Memory B cell (primary cell): ENCODE data around the gene WFS1.

Experiments used
- ATAC-seq: fragments of 150-1000 bp; cut with Tn5 transposase; 2 replicates; pipeline ENCODE4 v1.10.0; 2021; ENCODE audit warnings: low read depth, mild to moderate bottlenecking, moderate library complexity
- DNase-seq, 2 donors: peaks; one replicate each; pipeline ENCODE4 v3.0.0; 2022; ENCODE audit warnings: low spot score in 2 of 2
- H3K27ac Mint-ChIP-seq: one replicate; pipeline ENCODE4 v1.8.0; 2022; ENCODE audit warnings: mild to moderate bottlenecking, moderate library complexity, mixed read lengths
- H3K27me3 Mint-ChIP-seq: one replicate; pipeline ENCODE4 v1.8.0; 2022; ENCODE audit warnings: mixed read lengths
- H3K36me3 Mint-ChIP-seq: one replicate; pipeline ENCODE4 v1.8.0; 2022; ENCODE audit warnings: mild to moderate bottlenecking, mixed read lengths
- H3K4me1 Mint-ChIP-seq: one replicate; pipeline ENCODE4 v1.8.0; 2022; ENCODE audit warnings: mixed read lengths
- H3K4me3 Mint-ChIP-seq: one replicate; pipeline ENCODE4 v1.8.0; 2022; ENCODE audit warnings: mild to moderate bottlenecking, moderate library complexity, mixed read lengths
- H3K9me3 Mint-ChIP-seq: one replicate; pipeline ENCODE4 v1.8.0; 2022; ENCODE audit warnings: mixed read lengths

Gene WFS1

DNA sequence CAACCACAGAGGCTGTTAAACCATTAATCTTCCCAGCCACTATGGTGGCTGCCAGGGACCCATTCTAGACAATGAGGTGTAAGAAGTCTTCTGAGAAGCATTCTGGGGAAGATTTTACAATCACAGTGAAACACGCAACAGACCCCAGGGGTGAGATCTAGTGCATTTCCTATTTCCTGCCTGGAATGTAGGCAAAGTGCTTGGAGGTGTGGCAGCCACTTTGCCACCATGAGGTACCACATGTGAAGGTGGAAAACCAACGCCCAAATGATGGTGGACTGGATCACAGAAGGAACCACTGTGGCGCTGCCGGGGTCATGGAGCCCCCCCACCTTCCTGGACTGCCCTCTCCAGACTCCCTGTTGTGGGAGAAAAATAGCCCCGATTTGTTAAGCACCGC, 61.8 kb downstream of the WFS1 start:
- Mint-ChIP-seq H3K9me3 (no peaks in the 10 kb centered on the region), H3K4me1 (no peaks in the 10 kb centered on the region), H3K4me3 (no peak overlapping the region), H3K27ac (no peak overlapping the region), H3K36me3 (no peaks in the 10 kb centered on the region), H3K27me3 (peaks cover 17% of the 10 kb centered on the region)
- DNase-seq (no peak), ATAC-seq (no peak)

DNA sequence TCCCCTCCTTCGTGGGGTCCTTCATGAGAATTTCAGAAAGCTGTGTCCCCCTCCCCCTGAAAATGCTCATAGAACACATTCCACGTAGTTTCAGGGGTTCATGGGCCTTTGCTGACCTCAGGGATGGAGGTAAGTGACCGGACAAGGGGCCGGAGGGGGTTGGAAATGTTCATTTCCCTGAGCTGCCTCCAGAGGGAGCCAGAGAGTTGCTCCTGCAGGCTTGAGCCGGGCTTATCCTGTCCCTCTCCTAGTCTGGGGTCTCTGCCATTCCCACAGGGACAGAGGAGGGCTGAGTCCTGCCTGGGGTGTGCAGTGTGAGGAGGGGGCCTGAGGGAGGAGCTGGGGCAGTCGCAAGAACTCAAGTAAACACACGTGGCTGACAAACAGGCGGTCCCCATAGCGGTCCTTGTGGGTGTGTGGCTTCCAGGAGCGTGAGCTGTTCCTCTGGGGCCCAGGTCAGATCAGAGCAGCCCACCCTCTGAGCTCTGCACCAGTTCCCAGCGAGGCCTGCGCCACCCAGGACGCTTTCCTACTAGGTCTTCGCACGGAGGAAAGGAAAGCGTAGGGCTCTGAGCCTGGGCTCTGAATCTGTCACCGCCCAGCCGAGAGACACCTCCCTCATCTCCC, 62.5 kb downstream of the WFS1 start:
- Mint-ChIP-seq H3K27me3 (peaks cover 19% of the 10 kb centered on the region), H3K36me3 (no peaks in the 10 kb centered on the region), H3K4me1 (peaks cover 2% of the 10 kb centered on the region), H3K27ac (no peak overlapping the region), H3K4me3 (no peak overlapping the region), H3K9me3 (no peaks in the 10 kb centered on the region)
- ATAC-seq = no peak
- DNase-seq = no peak

DNA sequence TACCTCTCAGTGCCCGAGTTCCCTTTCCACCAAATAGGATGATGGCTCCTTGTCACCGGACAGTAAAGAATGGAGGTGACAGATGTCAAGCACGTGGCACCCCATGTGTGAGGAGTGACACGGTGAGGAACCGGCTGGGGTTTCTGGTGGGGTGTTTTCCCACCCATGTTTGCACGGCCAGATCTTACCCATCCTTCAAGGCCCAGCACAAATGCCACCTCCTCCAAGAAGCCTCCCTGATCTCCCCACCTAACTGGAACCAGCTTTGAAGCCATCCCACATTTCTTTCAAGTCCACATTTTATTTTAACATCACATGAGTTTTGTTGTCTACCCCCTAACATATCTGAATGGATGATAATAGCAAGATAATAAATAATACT, 63.0 kb downstream of the WFS1 start:
- no peaks in the 10 kb centered on the region for H3K9me3 Mint-ChIP-seq
- no peaks in the 10 kb centered on the region for H3K36me3 Mint-ChIP-seq
- ATAC-seq = no peak
- peaks cover 5% of the 10 kb centered on the region for H3K4me1 Mint-ChIP-seq
- no peak for DNase-seq
- H3K4me3 Mint-ChIP-seq = no peak overlapping the region
- H3K27ac Mint-ChIP-seq = no peak overlapping the region
- peaks cover 19% of the 10 kb centered on the region for H3K27me3 Mint-ChIP-seq

DNA sequence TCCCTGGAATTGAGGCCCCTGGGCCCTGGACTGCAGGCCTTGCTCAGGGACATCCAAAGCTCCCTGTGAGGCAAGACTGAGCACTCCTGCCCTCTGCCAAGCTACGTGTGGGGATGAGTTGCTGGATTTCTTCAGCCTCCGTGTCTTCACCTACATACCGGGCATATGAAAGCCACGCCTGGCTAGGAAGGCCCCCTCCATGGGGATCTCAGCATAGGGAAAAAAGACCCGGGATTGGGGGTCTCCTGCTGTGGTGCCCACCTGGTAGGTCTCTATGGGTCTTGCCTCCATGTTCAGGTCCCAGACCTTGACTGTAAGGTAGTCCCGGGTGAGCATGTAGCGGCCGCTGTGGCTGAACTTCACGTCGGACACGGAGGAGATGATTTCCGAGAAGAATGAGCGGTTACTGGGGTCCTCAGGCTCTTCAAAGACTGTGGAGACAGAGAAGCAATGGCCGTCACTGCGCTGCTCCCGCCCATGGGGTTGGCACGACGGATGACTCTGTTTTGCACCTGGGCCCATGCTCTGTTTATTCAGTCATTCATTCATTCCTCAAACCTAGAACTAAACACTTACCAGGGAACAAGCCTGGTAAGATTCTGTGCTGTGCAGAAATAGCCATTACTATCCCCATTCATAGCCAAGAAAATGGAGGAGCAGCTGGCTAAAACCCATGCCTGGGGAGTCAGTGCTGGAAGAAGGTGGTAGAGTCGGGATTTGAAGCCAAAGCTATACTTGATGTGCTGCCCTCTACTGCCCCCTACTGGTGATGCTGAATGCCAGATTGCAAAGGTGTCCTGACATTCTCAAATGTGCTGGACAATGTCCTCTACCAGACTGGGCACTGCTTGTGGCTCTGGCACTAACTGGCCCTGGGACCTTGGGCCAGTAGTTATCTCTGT, 63.9 kb downstream of the WFS1 start:
- no peaks in the 10 kb centered on the region for H3K36me3 Mint-ChIP-seq
- DNase-seq (no peak), ATAC-seq (no peak)
- peaks cover 24% of the 10 kb centered on the region for H3K27me3 Mint-ChIP-seq
- H3K4me3 Mint-ChIP-seq = no peak overlapping the region
- no peaks in the 10 kb centered on the region for H3K9me3 Mint-ChIP-seq
- no peak overlapping the region for H3K27ac Mint-ChIP-seq
- H3K4me1 Mint-ChIP-seq = peaks cover 14% of the 10 kb centered on the region

DNA sequence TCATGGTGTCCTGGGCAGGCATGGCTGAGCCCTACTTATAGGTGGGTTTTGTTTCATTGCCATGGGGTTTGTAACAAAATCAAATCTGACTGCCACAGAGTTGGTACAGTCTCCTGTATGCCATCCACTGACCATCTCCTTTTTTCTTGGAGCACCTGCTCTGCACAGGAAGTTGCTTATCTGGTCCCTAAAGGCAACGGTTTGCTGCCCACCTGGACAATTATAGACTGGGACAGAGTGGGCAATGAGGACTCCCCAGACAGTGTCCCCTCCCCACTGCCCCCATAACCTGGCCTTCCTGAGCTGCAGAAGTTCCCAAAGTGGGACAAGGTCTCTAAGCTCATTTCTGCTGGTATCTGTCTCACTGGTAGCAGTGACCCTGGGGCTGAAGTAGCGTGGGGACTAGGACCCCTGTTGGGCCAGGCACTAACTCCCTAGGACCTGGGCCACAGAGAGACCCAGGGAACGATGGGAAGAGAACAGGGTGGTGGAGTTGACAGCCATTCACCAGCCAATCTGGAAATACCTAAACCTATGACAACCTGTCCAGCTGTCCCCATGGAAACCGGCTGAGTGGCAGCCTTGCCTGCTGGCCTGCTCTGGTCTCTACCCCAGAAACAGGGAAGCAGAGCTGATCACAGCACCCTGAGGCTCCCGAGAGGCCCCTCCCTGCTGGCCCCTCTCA, 64.7 kb downstream of the WFS1 start:
- H3K27me3 Mint-ChIP-seq = peaks cover 30% of the 10 kb centered on the region
- H3K27ac Mint-ChIP-seq = no peak overlapping the region
- no peak overlapping the region for H3K4me3 Mint-ChIP-seq
- no peak for ATAC-seq
- peaks cover 16% of the 10 kb centered on the region for H3K4me1 Mint-ChIP-seq
- H3K36me3 Mint-ChIP-seq = no peaks in the 10 kb centered on the region
- no peaks in the 10 kb centered on the region for H3K9me3 Mint-ChIP-seq
- DNase-seq = no peak

DNA sequence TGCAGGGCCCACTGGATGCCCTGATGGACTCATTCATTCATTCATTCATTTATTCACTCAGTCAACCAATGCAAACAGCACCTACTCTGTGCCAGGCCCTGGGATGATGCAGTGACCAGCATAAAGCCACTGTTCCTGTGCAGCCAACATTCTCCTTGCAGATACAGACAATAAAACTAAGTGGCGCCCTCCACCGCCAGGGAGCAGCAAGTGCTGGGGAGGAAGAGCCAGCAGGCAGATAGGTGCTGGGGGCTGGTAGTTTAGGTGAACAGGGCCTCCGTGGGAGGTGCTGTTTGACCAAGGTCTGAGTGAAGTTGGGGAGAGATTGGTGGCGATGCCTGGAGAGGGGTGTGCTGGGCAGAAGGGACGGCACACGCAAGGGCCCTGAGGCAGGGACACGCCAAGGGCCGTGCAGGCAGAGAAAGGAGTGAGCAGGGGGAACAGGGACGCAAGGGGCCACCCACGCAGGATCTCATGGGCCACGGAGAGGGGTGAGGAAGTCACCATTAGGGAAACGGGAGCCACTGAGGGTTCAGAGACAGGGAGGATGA, 65.5 kb downstream of the WFS1 start:
- Mint-ChIP-seq H3K4me1 (peaks cover 16% of the 10 kb centered on the region), H3K4me3 (no peak overlapping the region), H3K9me3 (no peaks in the 10 kb centered on the region), H3K27me3 (peaks cover 36% of the 10 kb centered on the region), H3K36me3 (no peaks in the 10 kb centered on the region), H3K27ac (no peak overlapping the region)
- ATAC-seq = no peak
- DNase-seq = no peak

DNA sequence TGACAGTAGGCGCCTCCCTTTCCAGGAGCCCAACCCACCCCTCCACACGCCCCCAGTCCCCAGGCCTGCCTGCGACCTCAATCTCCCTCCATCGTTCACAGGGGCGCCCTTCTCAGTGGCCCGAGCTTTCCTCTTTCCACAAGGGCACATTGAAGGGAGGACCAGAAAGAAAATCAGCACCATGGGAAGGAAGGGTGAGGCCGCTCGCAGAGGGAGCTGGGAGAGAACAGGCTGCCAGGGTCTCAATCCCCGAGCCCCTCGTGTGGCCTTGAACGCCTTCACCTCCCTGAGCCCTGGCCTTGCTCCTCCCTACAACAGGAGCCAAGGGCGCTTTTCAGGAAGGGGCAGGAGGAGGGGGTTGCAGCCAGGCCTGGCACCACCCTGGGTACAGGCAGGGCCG, 66.5 kb downstream of the WFS1 start:
- Mint-ChIP-seq H3K27me3 (peaks cover 39% of the 10 kb centered on the region), H3K4me3 (no peak overlapping the region), H3K36me3 (no peaks in the 10 kb centered on the region), H3K9me3 (no peaks in the 10 kb centered on the region), H3K27ac (no peak overlapping the region), H3K4me1 (peaks cover 16% of the 10 kb centered on the region)
- ATAC-seq = no peak
- no peak for DNase-seq

DNA sequence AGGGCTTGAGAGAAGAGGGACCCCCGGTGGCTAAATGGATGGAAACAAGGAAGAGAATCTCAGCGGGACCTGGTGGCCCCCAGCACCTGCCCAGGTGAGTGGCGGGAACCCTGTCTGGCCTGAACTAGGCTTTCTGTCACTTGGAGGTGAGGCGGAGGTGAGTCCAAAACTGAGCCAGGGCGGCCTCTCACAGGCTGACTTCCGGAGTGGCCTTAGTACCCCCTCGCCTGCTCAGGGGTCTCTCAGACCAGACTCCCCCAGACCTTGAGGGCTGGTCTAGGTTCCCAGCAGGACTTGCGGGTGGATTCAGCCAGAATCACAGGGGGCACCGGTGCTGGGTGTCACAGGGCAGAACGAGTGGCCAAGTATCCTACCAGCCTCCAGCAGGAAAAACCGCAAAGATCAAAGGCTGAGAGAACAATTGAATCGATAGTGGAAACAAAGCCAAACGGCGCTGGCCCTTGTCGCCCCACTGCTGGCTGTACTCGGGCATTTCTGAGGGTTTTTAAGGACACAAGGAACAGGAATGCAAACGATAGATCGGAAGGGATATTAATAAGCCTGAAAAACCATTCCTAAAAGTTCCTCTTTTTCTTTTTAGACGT, 67.8 kb downstream of the WFS1 start:
- no peaks in the 10 kb centered on the region for H3K36me3 Mint-ChIP-seq
- no peak for ATAC-seq
- H3K27ac Mint-ChIP-seq = no peak overlapping the region
- DNase-seq = no peak
- H3K9me3 Mint-ChIP-seq = no peaks in the 10 kb centered on the region
- H3K4me3 Mint-ChIP-seq = no peak overlapping the region
- H3K4me1 Mint-ChIP-seq = peaks cover 16% of the 10 kb centered on the region
- peaks cover 42% of the 10 kb centered on the region for H3K27me3 Mint-ChIP-seq

DNA sequence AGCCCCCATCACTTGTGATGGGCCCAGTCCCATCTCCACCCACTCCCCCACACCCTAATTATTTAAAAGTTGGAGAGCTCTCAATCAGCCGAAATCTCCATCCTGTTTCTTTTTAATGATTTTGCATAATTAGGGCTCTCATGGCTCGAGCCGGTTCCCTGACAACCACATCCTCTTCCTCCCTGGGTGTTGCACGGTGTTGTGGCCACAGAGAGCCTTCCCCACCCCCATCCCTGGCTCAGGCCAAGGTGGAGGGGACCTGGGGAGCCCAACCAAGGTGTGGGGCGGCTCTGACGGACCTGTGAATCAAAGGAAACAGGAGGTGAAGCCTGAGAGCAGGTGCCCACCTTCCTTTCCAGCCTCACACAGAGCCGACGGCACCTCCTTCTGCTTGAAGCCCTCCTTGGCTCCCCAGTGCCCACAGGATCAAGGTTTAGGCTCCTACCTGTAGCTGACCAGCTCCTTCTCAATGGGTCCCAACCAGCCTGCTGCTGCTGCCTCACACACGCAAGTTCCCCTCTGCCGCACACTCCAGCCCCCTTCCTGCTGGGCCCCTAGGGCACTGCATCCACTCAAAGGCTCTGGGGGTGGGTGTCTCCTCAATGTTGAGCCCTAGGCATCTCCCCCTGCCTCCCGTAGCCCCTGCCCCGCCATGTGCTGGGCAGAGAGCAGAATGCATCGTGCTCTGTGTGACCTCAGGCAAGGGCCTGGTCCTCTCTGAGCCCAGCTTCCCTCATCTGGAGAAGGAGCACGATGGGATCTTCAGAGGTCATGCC, 68.7 kb downstream of the WFS1 start:
- peaks cover 38% of the 10 kb centered on the region for H3K27me3 Mint-ChIP-seq
- DNase-seq = no peak
- ATAC-seq = peak; percentile 44
- H3K9me3 Mint-ChIP-seq = no peaks in the 10 kb centered on the region
- H3K4me3 Mint-ChIP-seq = peak overlapping the region; percentile 53
- H3K27ac Mint-ChIP-seq = no peak overlapping the region
- H3K36me3 Mint-ChIP-seq = no peaks in the 10 kb centered on the region
- peaks cover 16% of the 10 kb centered on the region for H3K4me1 Mint-ChIP-seq

DNA sequence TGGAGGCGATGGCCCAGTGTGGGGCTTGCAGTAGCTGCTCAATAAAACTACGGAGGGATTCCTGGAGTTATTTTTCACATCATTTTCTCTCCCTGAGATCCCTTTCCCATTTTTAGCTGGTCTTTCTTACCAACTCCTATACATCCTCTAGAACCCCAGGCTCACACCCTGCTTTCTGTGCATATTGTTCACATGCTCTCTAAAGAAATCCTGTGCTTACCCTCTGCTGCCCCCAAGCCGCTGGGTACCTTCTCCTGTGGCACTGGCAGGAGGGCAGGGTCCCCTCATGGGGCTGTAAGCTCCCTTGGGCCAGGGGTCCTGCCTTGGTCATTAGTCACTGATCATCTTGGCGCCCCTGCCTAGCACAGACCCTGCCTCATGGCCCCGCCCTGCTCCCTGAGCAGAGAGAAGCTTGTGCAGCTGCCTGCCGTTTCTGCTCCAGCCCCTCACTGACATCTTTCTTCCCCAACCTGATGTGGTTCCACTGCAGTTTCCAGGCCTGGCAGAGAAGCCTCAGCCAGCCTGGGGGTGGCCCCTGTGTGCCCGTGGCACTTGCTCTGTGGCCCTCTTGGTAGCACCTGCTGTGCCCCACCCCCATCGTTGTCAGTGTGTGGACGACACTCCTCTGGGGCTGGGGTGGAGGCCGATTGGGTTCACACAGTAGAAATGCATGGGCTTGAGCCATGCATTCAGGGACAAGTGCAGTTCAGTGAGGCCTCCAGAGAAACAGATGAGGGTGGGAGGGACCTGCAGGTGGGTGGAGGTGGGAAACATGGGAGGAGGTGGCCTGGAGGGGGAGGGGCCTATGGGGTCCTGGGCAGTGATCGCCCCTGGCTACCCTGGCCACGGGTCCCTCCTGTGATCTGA, 69.5 kb downstream of the WFS1 start:
- peaks cover 38% of the 10 kb centered on the region for H3K27me3 Mint-ChIP-seq
- no peaks in the 10 kb centered on the region for H3K9me3 Mint-ChIP-seq
- DNase-seq (no peak), ATAC-seq (no peak)
- no peaks in the 10 kb centered on the region for H3K36me3 Mint-ChIP-seq
- no peak overlapping the region for H3K4me3 Mint-ChIP-seq
- H3K4me1 Mint-ChIP-seq = peaks cover 16% of the 10 kb centered on the region
- H3K27ac Mint-ChIP-seq = no peak overlapping the region

DNA sequence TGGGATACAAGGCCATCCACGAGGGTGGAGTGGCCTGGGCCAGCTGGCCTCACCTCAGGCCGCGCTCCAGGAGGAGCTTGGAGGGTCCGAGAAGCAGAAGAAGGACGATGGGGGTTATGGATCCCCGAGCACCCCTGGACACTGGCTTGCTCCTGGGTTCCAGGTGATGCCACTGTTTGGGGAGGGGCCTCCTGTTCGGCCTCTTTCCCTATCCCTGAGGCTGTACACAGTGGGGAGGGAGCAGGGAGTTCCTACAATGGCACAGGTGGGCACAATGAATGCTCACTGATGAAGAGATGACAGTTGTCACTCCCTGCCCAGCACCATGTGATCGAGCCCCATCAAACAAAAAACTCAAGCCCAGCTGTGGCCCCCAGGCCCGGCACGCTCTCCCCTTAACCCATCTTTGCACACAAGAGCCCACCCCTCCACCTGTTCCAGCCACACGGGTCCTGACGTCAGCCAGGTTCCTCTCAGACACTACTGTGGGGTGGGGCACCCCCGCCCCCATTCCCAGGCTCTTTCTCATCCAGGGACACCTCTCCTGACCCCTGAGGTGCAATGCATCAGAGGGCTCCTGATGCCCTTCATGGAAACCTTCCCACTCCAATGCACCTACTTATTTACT, 70.3 kb downstream of the WFS1 start:
- peaks cover 37% of the 10 kb centered on the region for H3K27me3 Mint-ChIP-seq
- H3K4me3 Mint-ChIP-seq = no peak overlapping the region
- no peaks in the 10 kb centered on the region for H3K36me3 Mint-ChIP-seq
- ATAC-seq (no peak), DNase-seq (no peak)
- no peak overlapping the region for H3K27ac Mint-ChIP-seq
- H3K4me1 Mint-ChIP-seq = peaks cover 16% of the 10 kb centered on the region
- no peaks in the 10 kb centered on the region for H3K9me3 Mint-ChIP-seq

DNA sequence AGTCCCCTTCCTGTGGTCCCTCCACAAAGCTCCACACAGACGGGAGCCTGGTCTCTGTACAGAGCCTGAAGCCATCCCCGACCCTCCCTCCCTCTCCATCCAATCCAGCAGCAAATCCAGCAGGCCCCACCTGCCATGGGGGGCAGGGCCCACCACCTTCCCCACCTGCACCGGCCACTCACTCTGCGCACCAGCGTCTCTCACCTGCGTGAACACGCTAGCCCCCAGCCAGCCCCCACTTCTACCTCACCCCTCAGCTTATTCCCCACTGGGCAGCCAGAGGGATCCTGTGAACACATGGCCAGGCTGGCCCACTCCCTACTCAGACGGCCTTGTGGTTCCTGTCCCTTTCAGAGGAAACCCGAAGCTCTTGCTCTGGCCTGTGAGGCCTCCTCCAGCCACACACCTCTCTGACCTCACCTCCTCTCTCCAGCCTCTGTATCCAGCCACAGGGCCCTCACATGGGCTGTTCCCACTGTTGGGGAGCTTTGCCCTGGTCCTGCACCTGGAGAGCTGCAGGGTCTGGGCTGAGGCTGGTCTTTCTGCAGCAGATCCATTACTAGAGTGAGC, 70.9 kb downstream of the WFS1 start:
- Mint-ChIP-seq H3K9me3 (no peaks in the 10 kb centered on the region), H3K36me3 (no peaks in the 10 kb centered on the region), H3K27me3 (peaks cover 31% of the 10 kb centered on the region), H3K4me1 (peaks cover 16% of the 10 kb centered on the region), H3K4me3 (no peak overlapping the region), H3K27ac (no peak overlapping the region)
- no peak for DNase-seq
- no peak for ATAC-seq
